GM19468 (cell line): ENCODE results near the gene RAPGEF2.
A peak's percentile ranks its signal among the peaks of the same experiment; 100 is the strongest.

Experiments used
- ATAC-seq: cut with Tn5 transposase; IDR thresholded peaks from one replicate; pipeline ENCODE4 v1.9.1; 2021; ENCODE audit warnings: mild to moderate bottlenecking, moderate library complexity, moderate number of reproducible peaks; ENCODE audit not compliant: unreplicated experiment; ENCODE audit errors: extremely low read depth

Gene RAPGEF2

GRCh38 chr4:159127745-159128518 is 25.1 kb downstream of the RAPGEF2 start:
- no peak for ATAC-seq

- ATAC-seq = no peak
Measured at GRCh38 chr4:159129814-159130550, 27.1 kb downstream of the RAPGEF2 start.

- no peak for ATAC-seq
Measured at GRCh38 chr4:159131564-159131963, 28.7 kb downstream of the RAPGEF2 start.

GRCh38 chr4:159134429-159134828 is 31.6 kb downstream of the RAPGEF2 start:
- no peak for ATAC-seq

- ATAC-seq = no peak
Measured at GRCh38 chr4:159137176-159137575, 34.3 kb downstream of the RAPGEF2 start.

GRCh38 chr4:159138436-159138835 is 35.6 kb downstream of the RAPGEF2 start:
- ATAC-seq = no peak

GRCh38 chr4:159141193-159141592 is 38.3 kb downstream of the RAPGEF2 start:
- no peak for ATAC-seq

GRCh38 chr4:159142241-159142640 is 39.4 kb downstream of the RAPGEF2 start:
- ATAC-seq = no peak

GRCh38 chr4:159142681-159143384 is 40.0 kb downstream of the RAPGEF2 start:
- no peak for ATAC-seq

- ATAC-seq = no peak
Measured at GRCh38 chr4:159143687-159144086, 40.8 kb downstream of the RAPGEF2 start.

- ATAC-seq = no peak
Measured at GRCh38 chr4:159144112-159144694, 41.3 kb downstream of the RAPGEF2 start.

GRCh38 chr4:159145318-159145991 is 42.6 kb downstream of the RAPGEF2 start:
- ATAC-seq = no peak

GRCh38 chr4:159145992-159146330 is 43.1 kb downstream of the RAPGEF2 start:
- no peak for ATAC-seq

- ATAC-seq = no peak
Measured at GRCh38 chr4:159146488-159146887, 43.6 kb downstream of the RAPGEF2 start.

- ATAC-seq = no peak
Measured at GRCh38 chr4:159148441-159148840, 45.6 kb downstream of the RAPGEF2 start.

GRCh38 chr4:159149666-159150065 is 46.8 kb downstream of the RAPGEF2 start:
- no peak for ATAC-seq

- peak; percentile 33 for ATAC-seq
Measured at GRCh38 chr4:159150396-159150795, 47.5 kb downstream of the RAPGEF2 start.

GRCh38 chr4:159150821-159151390 is 48.0 kb downstream of the RAPGEF2 start:
- peak; percentile 12 for ATAC-seq

GRCh38 chr4:159151689-159152088 is 48.8 kb downstream of the RAPGEF2 start:
- no peak for ATAC-seq

- ATAC-seq = no peak
Measured at GRCh38 chr4:159152181-159152580, 49.3 kb downstream of the RAPGEF2 start.
